GM19452 (cell line): ENCODE data around the gene LCNL1.

ENCODE experiments used
- ATAC-seq: cut with Tn5 transposase; IDR thresholded peaks from one replicate; pipeline ENCODE4 v1.9.1; 2021; ENCODE audit not compliant: unreplicated experiment

Gene LCNL1

DNA sequence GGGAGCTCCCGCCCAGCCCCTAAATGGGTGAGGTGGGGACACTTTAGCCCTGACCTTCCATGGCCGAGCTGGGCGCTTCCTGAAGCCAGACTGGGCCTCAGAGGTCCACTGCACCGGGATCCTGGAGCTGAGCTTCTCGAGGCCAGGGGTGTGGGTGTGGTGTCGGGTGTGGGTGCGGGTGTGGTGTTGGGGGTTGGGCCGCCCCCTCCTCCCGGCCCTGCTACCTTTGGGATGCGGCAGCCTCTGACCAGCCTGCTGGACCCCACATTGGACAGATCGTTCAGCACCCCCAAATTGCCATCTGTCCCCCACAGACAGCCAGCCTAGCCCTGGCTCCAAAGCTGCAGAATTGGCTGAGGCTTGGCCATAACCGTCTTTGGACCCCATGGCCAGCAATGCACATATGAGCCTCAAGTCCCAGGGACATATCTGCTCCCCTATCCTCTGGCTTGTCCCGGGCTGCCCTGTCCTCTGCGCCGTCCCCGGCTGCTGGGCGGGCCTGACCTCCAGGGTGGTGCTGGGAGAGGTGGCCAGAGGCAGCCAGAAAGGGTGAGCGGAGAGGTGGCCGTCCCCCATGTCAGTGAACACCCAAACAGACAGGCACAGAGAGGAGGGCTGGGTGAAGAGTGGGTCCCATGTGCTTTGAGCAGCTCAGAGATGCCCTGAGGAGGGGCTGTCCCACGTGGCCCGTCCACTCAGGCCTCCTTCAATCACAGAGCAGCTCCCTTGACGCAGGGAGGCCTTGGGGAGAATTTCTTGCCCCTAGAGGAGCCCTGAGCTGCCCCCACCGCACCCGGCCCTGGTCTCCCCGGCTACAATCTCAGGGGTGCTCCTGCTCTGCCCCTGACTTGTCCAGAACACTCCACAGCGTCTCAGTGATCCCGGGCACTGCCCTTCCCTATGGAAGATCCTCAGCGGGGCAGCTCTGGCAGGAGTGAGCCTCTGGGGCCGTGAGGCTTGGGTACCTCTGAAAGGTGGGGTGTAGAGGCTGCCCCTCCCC lies 8.9 kb upstream of the LCNL1 start:
- ATAC-seq: no peak

DNA sequence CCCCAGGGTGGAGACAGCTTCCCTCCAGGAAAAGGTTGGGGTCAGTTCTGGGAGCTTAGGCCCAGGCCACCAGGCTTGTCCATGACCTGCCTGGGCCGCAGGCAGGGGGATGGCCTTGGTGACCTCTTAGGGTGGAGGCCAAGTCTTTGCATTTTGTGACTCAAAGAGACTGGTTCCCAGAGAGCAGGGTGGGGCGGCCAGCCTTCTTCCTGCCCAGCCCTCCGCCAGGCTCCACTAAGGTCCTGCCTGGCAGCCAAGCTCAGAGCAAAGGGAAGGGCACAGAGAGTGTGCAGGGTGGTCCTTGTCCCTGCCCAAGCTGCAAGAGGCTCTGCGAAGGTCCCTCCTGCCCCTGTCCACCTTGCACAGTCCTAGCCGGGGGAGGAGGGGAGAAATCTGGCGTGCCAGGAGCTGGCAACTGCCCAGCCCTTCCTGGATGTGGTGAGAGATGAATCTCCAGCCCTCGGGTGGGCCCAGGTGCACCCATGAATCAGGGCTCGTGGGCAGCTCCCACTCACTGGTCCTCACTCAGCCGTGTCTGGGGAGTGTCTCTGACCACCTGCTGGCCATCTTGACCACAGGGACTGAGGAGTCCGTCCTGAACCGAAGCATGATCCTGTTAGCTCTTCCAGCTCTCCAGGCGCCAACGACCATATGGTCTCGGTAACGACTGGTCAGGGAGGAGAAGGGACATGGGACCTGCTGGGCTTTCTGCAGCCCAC lies 7.8 kb upstream of the LCNL1 start:
- ATAC-seq: no peak

DNA sequence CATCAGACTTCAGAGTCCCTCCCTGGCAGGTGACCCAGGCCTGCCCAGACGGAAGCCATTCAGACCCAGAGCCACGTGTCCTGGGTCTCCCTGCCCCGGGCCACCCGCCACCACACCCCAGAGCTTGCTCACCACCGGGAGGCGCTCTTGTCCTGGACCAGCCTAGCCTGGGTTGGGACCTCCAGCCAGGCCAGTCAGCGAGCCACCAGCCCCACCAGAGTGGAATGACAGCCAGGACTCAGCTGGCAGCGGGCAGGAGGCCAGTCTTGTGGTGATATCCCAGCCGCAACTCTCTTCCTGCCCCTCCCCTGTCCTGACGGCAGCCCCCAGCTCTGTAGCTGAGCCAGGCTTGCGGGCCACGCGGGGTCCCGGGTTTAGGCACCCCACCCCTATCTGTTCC lies 7.1 kb upstream of the LCNL1 start:
- ATAC-seq: no peak

DNA sequence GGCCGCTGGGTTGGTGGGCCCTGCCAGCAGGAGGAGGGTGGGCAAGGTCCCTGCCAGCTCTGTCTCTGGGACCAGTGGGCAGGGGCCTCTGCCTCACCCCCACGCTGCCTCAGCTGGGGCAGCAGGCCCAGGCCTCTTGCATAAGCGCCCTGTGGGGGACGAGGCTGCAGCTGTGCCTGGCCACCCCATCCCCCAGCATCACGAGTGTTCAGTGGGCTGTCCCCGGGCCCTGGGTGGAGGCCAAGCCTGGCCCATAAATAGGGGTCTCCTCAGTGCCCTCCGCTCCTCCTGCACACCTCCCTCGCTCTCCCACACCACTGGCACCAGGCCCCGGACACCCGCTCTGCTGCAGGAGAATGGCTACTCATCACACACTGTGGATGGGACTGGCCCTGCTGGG lies 5.6 kb upstream of the LCNL1 start, which contains the start of gene PTGDS:
TSS of gene PTGDS (plus strand) at position 282 of the 400 bp plus-strand sequence. CDS start at position 357, 75 bp downstream.
- no peak for ATAC-seq

DNA sequence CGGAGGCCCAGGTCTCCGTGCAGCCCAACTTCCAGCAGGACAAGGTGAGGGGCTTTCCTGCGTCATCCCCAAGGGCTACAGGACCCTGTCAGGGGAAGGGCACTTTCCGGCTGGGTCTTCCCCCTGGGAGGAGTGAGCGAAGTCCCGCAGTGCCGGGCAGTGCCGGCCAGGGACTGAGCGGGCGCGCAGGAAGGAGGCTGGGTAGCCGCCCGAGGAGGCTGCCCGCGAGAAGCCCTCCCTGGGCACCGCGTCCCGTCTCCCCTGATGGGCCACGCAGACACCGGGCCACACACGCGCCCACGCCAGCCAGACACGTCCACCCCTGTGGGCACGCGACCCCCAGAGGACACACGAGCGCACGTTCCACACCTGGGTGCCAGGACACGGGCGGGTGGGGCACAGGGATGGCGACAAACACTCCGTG lies 5.1 kb upstream of the LCNL1 start:
- ATAC-seq: no peak

DNA sequence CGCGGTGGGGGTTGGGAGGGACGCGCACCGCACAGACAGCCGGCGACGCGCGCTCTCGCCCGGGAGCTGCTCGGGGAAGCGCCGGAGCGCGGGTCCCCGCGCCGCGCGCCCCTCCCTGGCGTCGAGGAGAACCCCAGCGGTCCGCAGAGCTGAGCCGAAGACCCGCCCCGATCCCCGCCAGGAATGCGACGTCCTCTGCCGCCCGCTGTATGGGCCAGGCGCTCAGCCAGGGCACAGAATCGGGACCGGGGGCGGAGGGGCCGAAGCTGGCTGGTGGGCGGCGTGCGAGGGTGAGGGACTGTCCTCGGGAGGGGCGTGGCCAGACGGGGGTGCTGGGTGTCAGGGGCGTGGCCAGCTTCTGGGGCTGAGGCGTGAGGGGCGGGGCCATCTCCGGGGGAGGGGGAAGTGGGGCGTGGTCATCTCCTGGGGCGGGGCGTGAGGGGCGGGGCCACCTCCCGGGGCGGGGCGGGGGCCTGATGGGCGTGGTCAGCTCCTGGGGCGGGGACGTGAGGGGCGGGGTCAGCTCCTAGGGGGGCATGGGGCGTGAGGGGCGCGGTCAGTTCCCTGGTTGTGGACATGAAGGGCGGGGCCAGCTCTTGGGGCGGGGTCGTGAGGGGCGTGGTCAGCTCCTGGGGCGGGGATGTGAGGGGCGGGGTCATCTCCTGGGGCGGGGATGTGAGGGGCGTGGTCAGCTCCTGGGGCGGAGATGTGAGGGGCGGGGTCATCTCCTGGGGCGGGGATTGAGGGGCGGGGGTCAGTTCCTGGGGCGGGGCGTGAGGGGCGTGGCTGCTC lies 4.5 kb upstream of the LCNL1 start:
- ATAC-seq: no peak

DNA sequence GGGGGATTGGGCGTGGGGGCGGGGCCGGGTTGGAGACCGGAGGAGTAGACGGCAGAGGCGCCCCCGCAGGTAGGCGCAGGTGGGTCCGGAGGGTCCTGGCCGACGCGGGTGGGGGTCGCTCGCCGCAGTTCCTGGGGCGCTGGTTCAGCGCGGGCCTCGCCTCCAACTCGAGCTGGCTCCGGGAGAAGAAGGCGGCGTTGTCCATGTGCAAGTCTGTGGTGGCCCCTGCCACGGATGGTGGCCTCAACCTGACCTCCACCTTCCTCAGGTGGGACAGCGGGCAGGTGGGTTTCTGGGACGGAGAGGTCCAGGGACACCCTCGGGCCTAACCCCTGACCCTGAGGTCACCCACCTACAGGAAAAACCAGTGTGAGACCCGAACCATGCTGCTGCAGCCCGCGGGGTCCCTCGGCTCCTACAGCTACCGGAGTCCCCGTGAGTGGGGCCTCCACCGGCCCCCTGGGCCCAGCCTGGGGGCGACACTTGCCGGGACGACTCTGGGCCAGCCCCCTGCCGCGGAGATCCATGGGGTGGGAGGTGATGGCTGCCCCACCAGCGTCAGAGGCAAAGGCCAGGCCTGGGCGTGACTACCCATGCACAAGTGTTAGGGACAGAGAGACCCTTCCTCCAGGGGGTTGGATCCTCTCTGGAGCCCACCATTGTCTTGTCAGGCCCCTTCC lies 3.8 kb upstream of the LCNL1 start:
- no peak for ATAC-seq

DNA sequence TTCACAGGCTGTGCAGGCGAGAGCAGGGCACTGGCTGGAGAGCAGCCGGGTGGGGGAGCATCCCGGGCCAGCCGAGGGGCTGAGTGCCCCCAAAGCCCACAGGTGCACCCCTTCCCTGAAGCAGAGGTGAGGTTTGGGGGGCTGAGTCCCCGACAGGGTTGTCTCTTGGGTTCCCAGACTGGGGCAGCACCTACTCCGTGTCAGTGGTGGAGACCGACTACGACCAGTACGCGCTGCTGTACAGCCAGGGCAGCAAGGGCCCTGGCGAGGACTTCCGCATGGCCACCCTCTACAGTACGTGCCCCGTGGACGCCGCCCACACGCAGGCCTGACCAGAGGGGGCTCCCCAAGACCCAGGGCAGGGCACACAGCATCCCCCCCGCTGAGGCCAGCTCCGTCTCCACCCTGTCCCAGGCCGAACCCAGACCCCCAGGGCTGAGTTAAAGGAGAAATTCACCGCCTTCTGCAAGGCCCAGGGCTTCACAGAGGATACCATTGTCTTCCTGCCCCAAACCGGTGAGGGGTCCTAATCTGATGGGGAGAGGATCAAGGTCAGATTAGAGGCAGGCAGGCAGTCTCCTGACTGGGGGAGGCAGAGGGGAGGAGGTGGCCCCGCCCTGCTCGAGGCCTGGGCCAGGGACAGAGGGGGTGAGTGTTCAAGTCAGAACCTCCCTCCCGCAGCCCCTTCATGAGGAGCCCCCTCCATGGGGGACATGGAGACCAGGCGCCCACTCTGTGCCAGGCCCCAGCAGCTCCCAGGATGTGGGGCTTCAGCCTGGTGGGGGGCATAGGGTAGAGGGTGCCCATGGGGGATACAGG lies 2.8 kb upstream of the LCNL1 start:
- ATAC-seq: no peak

DNA sequence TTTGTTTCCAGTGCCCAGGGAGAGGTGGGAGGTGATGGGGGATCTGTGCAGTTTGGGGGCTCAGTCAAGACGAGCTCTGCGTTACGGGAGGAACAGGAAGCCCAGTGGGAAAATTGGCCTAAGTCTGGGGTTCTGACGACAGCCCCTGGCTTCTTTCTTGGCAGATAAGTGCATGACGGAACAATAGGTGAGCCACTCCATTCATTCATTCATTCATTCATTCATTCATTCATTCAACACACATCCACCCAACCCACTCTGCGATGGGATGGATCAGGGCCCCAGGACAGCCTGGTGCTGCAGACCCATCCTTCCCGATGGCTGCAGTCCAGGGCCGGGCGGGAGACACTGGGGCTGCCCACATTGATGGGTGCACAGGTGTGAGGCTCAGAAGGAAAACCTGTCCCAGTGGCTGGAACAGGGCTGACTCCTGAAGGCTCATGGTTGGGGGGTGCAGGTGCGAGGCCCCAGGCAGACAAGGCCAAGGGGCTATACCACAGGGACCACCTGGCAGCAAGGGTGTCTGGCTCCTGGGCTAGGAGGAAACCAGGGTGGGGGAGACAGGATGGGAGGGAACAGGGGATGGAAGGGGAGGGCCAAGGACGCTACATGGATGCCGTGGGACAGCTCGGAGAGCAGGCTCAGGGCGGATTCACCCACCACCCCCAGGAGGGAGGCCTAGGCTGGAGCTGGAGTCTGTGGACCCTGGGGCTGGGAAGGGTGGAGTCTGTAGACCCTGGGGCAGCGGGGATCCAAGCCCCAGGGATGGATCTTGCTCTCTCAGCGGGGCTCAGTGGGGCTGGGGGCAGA lies 1.9 kb upstream of the LCNL1 start:
- ATAC-seq: no peak

DNA sequence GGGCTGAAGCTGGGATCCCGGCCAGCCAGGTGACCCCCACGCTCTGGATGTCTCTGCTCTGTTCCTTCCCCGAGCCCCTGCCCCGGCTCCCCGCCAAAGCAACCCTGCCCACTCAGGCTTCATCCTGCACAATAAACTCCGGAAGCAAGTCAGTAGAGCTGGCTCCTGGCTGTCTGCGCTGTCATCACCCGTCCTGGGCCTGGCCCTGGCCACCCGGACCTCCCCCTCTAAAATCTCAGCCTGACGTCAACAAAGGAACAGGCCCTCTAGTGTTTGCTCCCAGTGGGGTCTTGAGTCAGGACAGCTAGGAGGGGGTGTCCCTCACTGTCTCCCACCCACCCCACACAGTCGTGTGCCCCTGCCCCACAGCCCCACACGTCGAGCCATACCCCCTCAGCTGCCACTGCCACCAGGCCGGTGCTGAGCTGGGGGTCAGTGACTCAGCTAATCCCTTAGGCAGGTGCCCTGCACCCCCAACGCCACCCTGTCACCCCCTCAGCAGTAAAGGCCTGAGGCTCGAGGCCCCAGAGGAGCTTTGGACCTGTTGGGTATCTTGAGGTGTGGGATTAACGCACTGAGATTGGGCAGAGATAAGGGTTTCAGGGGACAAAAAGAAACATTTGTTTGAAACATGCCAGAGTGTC lies 1.1 kb upstream of the LCNL1 start:
- ATAC-seq: no peak

DNA sequence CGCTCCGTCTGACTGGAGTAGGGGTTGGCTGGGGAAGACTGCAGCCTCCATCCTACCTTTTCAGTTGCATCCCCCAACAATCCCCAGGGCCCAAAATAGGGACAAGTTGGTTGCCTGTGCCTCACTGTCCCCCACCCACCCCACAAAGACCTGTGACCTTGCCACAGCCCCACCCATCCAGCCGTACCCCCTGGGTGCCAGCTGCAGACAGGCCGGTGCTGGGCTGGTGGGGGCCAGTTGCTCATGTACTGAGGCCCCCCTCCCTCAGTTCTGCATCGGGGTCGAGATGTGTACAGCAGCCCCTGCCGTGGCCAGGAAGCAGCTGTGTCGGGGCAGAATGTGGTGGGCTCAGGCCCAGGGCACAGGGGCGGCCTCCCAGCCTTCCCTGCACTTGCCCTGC lies 374 bp downstream of the LCNL1 start:
- ATAC-seq: no peak

DNA sequence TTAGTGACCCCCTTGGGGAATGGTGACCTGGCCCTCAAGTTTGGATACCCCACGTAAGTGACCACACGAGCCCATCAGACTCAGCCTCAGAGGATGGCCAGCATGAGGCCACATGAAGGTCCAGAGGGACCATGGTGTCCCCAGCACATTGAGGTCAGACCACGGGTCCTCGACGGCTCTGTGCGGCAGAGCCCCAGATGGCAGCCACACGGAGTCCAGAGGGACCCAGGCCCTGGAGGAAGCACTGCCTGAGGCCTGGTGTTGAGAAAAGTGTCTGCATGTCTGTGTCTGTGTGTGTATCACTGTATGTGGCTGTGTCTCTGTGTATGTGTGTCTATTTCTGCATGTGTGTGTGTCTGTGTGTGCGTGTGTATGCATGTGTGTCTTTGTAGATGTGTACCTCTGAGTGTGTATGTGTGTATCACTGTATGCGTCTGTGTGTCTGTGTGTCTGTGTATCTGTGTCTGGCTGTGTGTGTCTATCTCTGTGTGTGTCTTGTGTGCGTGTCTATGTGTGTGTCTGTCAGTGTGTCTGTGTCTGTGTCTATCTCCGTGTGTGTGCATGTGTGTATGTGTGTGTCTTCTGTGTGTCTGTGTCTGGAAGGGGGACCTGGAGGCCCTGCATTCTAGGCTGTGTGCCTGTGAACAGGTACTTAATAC lies 992 bp downstream of the LCNL1 start:
- no peak for ATAC-seq

DNA sequence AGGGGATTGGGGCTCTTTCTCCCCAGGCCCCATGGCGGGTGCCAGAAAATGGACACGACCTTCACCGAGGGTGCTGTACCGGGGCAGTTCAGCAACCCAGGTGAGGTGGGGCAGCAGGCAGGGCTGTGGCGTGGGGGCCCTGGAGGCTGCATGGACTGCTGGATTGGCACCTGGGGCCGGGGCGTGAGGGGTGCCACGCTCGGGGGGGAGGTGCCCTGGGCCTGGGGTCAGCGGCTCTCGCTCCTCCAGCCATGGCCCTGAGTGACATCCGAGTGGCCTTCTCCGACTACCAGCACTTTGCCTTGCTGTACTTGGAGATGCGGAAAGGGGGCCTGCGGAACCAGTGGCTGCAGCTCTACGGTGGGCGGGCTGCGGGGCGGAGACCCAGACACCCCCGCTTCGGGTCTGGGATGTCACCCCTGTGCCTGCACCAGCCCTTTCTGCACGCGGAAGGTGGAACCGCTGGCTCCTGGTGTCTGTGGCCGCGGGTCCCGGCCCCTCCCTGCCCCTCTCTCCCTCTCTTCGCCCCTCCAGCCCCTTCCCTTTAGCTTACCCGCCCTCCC lies 1.8 kb downstream of the LCNL1 start:
- ATAC-seq: no peak

DNA sequence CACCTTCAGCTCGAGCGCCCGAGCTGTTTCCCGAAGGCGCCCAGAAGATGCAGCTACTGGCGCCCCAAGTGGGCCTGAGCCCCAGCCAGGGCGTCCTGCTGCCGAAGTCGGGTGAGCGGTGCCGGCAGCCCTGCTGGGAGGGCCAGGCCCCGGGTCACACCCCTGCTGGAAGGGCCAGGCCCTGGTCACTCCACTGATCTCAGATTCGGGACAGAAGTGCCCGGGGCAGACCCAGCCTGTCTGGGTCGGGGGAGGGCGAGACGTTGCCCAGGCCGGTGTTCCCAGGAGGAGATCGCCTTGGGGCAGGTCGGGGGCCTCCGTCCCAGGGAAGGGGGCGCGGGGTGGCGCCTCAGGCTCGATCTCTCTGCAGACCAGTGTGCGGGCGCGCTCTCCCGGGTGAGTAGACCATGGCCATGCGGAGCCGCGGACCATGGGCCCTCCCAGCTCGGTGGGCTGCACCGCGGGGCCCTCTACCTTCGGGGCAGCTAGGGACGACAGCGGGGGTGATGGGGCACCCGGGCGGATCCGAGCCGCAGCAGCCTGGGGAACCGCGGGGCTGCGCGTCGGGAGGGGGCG lies 2.3 kb downstream of the LCNL1 start:
- no peak for ATAC-seq

DNA sequence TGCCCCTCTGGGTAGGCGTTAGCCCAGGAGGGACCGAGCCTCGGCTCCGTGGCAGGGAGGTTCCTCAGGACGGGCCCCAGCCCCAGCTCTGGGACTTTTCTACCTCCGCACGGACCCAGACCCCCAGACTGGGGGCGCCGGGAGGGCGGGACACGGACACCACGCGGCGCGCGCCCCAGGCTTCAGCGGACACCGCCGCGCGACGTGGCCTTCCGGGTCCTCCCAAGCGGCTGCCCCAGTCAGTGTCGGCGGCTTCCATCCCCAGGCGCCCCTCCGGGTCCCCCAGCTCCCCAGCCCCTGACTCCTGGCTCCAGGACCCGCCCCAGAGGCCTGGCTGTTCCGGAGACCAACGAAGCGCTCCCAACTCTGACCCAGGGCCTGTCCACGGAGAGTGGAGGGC lies 3.1 kb downstream of the LCNL1 start:
- no peak for ATAC-seq

DNA sequence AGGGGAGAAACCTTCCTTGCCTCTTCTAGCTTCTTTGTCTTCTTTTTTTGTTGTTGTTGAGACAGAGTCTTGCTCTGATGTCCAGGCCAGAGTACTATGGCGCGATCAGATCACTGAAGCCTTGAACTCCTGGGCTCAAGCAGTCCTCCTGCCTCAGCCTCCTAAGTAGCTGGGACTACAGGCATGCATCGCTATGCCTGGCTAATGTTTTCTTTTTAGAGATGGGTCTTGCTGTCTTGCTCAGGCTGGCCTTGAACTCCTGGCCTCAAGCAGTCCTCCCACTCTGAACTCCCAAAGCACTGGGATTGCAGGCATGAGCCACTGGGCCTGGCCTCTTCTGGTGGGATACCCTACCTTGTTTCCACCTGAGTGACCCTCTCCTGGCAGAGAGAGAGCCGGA lies 6.1 kb downstream of the LCNL1 start:
- no peak for ATAC-seq

DNA sequence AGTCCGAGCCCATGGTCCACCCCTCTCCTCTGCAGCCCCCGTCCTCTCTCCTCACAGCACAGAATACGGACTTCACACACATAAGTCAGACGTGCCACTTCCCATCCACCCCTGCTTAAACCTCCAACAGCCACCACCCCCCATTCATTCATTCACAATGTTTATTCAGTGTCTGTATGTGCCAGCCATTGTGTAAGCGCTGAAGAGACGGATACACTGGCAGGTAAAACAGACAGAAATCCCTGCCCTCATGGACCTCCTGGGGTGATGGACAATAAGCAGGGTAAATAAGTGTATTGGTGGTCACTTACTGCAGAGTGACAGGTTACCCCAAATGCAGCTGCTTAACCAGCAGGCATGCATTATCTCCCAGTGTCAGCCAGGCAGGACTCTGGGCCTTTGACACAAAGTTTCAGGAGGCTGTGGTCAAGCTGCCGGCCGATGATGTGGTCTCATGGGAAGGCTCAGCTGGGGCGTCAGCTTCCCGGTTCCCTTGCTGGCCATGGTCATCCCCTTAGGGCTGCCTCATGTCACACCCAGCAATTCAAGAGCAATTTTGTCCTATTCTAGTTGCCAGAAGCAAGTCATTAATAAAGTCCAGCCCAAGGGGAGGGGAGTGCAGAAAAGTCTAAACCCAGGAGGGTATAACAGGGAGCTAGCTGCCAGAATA lies 7.6 kb downstream of the LCNL1 start:
- ATAC-seq: no peak
